ENCODE results near the gene TEAD3.

DNA sequence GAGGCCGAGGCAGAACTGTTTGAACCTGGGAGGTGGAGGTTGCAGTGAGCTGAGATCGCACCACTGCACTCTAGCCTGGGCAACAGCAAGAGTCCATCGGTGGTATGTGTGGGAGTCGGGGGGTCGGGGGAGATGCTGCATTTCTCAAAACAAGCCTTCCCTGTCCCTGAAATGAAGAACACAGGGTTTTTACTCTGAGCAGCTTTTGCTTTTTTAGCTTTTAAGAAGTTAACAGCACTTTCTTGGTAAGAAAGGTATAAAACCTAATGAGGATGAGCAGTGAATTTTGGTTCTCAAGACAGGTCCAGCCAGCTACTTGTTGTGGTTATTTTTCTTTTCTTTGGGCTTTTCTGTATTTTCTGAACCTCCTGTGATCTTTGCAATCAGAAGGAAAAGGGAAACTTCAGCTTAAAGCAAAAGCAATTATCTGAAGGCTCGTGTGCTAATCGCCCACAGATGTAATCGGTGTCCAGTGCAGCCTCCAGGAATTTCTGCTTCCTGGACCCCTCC is 25.0 kb downstream of the TEAD3 start:
- TF ChIP-seq POLR2A (IDR thresholded peaks at IDR 0.05; ENCODE audit: low read depth, low read length) (no peak; the same call in none of the 2 replicates), STAT3 (IDR thresholded peaks at IDR 0.05; ENCODE audit: low read depth, low read length) (no peak)

All from GM12878 (cell line).